Gastroesophageal sphincter (tissue), 3 donors: ENCODE data around the gene SRRM5.

Experiments
- POLR2A ChIP-seq, 2 donors: fragments of 450-650 bp; IDR thresholded peaks; one replicate each; pipeline ENCODE4 v1.6.1; 2017; ENCODE audit warnings: antibody characterized with exemption in 2 of 2, mild to moderate bottlenecking in 2 of 2, moderate library complexity in 1 of 2
- POLR2AphosphoS5 ChIP-seq: sonication (generic); formaldehyde crosslinking; IDR thresholded peaks from one replicate; pipeline ENCODE4 v1.6.1; 2017; ENCODE audit warnings: antibody characterized with exemption
- TF ChIP-seq, protein P1 (sequence below), 4 experiments: fragments of 200-600 bp in 2 of 4; fragments of 450-650 bp in 2 of 4; sonication (generic) in 1 of 4; IDR thresholded peaks; one replicate each; pipeline ENCODE4 v1.5.1; 2017 to 2019; ENCODE audit warnings: antibody characterized with exemption in 4 of 4, mild to moderate bottlenecking in 2 of 4, moderate library complexity in 2 of 4

DNA sequence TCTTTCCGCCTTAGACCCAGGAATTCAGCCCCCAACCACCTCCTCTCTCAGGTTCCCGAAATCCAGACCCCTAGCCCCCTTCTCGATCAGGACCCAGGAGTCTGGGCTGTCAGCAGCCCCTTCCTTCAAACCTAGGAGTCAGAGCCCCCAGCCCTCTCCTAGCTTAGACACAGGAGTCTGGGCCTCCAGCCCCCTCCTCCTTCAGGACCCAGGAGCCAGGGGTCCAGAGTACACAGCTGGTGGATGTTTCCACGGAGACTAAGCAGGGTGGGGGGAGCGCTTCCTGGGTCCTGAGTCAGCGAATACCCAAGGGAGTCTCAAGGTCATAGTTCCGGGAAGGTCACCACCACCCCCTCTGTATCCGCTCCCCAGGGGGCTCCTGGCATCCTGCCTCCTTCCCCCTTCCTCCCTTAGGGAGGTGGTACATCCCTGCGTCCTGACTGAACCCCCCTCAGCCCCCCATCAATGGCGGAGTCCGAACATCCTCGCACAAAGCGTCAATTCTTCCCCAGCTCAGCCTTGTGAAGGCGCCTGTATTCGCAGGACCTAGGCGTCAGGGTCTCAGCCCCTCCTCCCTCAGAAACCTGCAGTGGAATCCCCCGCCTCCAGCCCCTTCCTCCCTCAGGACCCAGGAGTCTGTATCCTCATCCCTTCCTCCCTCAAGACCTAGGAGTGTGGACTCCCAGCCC is 23.1 kb downstream of the SRRM5 start:
- TF ChIP-seq, protein P1, sequence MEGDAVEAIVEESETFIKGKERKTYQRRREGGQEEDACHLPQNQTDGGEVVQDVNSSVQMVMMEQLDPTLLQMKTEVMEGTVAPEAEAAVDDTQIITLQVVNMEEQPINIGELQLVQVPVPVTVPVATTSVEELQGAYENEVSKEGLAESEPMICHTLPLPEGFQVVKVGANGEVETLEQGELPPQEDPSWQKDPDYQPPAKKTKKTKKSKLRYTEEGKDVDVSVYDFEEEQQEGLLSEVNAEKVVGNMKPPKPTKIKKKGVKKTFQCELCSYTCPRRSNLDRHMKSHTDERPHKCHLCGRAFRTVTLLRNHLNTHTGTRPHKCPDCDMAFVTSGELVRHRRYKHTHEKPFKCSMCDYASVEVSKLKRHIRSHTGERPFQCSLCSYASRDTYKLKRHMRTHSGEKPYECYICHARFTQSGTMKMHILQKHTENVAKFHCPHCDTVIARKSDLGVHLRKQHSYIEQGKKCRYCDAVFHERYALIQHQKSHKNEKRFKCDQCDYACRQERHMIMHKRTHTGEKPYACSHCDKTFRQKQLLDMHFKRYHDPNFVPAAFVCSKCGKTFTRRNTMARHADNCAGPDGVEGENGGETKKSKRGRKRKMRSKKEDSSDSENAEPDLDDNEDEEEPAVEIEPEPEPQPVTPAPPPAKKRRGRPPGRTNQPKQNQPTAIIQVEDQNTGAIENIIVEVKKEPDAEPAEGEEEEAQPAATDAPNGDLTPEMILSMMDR (IDR thresholded peaks at IDR 0.05): no peak
- no peak for TF ChIP-seq POLR2A (IDR thresholded peaks at IDR 0.05)
- no peak for TF ChIP-seq POLR2AphosphoS5
